Measurements from ENCODE around the gene CLEC18C. TPM values are rescaled to one million over a fixed set of nuclear protein-coding genes. Genes with fewer than 3 reads are reported as not detected.

Gene CLEC18C
- total RNA-seq, 1 experiment from 2014 or later: 0.59 TPM

DNA sequence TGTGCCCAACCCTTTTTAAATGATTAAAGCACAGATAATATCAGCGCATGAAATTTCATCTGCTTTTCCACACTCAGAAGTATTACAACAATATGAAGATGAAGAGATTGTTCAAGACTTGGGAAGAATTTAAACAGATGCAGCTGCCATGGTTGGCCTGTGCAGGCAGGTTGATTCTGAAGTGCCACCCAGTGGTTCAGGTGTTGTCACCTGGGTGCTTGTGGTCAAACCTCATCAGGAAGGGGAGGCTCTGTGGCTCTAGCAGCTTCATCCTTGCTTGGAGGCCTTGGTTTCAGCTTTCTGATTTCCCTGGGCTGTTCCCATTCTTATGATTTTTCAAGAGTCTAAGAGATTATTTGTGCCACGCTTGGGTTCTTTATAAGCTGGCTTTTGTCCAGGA is 22.2 kb upstream of the CLEC18C start:
- no peaks in the 10 kb centered on the region for H4K20me1 ChIP-seq (ENCODE audit: insufficient read depth)
- DNase-seq (ENCODE audit: low read depth, low spot score) (no peak), ATAC-seq (peak; percentile 50)
- TF ChIP-seq SRF (IDR thresholded peaks at IDR 0.05; ENCODE audit: low read depth) (no peak), RAD21 (IDR thresholded peaks at IDR 0.05; ENCODE audit: low read depth) (peak; percentile 43)
- H3K9me2 ChIP-seq (ENCODE audit: insufficient read depth): no peaks in the 10 kb centered on the region
- H3K9ac ChIP-seq (ENCODE audit: low read length): no peak overlapping the region
- CTCF ChIA-PET: no interaction called here
- intact Hi-C loops (cut with micrococcal nuclease): no loop called here
- no peak overlapping the region for H3K27ac ChIP-seq (ENCODE audit: low read depth, low read length)
- no peaks in the 10 kb centered on the region for H3K27me3 ChIP-seq (ENCODE audit: insufficient read depth, low read length)
- peak overlapping the region; percentile 27 for H3K4me2 ChIP-seq (ENCODE audit: low read length)
- H3K79me2 ChIP-seq (ENCODE audit: insufficient read depth, low read length): no peaks in the 10 kb centered on the region
- H3K4me1 ChIP-seq (ENCODE audit: control insufficient read depth in 1 of 2, insufficient read depth in 2 of 2, low read length in 2 of 2): peaks cover 0 to 16% of the 10 kb centered on the region in 2 experiments; a peak in 2 of 4 replicates
- H2AFZ ChIP-seq (ENCODE audit: low read depth, low read length, poor library complexity, severe bottlenecking): no peak overlapping the region
- RAD21 ChIA-PET (ENCODE audit: low non-redundant PET in 1 of 2, low total read pairs in 2 of 2, uncharacterized antibody in 2 of 2, unreplicated experiment in 2 of 2): no interaction called here
- no TSS peak for BruUV-seq (replicated peaks)
- H3K36me3 ChIP-seq (ENCODE audit: control insufficient read depth in 1 of 2, insufficient read depth in 2 of 2, low read length in 2 of 2): peaks cover 11 to 34% of the 10 kb centered on the region in 2 experiments; a peak in 3 of 4 replicates
- POLR2A ChIA-PET: no interaction called here
- H3K4me3 ChIP-seq (replicated peaks in 1 of 2; ENCODE audit: low read depth in 1 of 2, low read length in 2 of 2): no peak overlapping the region
- H3K9me3 ChIP-seq (ENCODE audit: control insufficient read depth in 1 of 2, insufficient read depth in 1 of 2, low read depth in 1 of 2, low read length in 2 of 2): no peaks in the 10 kb centered on the region

GRCh38 chr16:70151941-70152509 is 21.6 kb upstream of the CLEC18C start:
- no peak overlapping the region for H3K27ac ChIP-seq (ENCODE audit: low read depth, low read length)
- DNase-seq (ENCODE audit: low read depth, low spot score) (no peak), ATAC-seq (peak; percentile 52)
- H3K9me2 ChIP-seq (ENCODE audit: insufficient read depth): no peaks in the 10 kb centered on the region
- no peak overlapping the region for H3K9ac ChIP-seq (ENCODE audit: low read length)
- no TSS peak for BruUV-seq (replicated peaks)
- no peaks in the 10 kb centered on the region for H3K27me3 ChIP-seq (ENCODE audit: insufficient read depth, low read length)
- TF ChIP-seq, protein P1, sequence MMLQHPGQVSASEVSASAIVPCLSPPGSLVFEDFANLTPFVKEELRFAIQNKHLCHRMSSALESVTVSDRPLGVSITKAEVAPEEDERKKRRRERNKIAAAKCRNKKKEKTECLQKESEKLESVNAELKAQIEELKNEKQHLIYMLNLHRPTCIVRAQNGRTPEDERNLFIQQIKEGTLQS (IDR thresholded peaks at IDR 0.05): no peak
- TF ChIP-seq CBX3 (IDR thresholded peaks at IDR 0.05; ENCODE audit: low read depth): no peak
- H3K36me3 ChIP-seq (ENCODE audit: control insufficient read depth in 1 of 2, insufficient read depth in 2 of 2, low read length in 2 of 2): peaks cover 17 to 39% of the 10 kb centered on the region in 2 experiments; a peak in 3 of 4 replicates
- no peaks in the 10 kb centered on the region for H3K79me2 ChIP-seq (ENCODE audit: insufficient read depth, low read length)
- no peak overlapping the region for H3K4me3 ChIP-seq (replicated peaks in 1 of 2; ENCODE audit: low read depth in 1 of 2, low read length in 2 of 2)
- POLR2A ChIA-PET: no interaction called here
- intact Hi-C loops (cut with micrococcal nuclease): no loop called here
- RAD21 ChIA-PET (ENCODE audit: low non-redundant PET in 1 of 2, low total read pairs in 2 of 2, uncharacterized antibody in 2 of 2, unreplicated experiment in 2 of 2): no interaction called here
- no peaks in the 10 kb centered on the region for H3K9me3 ChIP-seq (ENCODE audit: control insufficient read depth in 1 of 2, insufficient read depth in 1 of 2, low read depth in 1 of 2, low read length in 2 of 2)
- H3K4me2 ChIP-seq (ENCODE audit: low read length): peak overlapping the region; percentile 27
- H4K20me1 ChIP-seq (ENCODE audit: insufficient read depth): no peaks in the 10 kb centered on the region
- H3K4me1 ChIP-seq (ENCODE audit: control insufficient read depth in 1 of 2, insufficient read depth in 2 of 2, low read length in 2 of 2): peaks cover 0 to 16% of the 10 kb centered on the region in 2 experiments; a peak in 2 of 4 replicates
- no peak overlapping the region for H2AFZ ChIP-seq (ENCODE audit: low read depth, low read length, poor library complexity, severe bottlenecking)
- CTCF ChIA-PET: no interaction called here
